Right atrium auricular region (tissue), 2 donors: ENCODE data around the gene FAF1. TPM values are rescaled to one million over a fixed set of nuclear protein-coding genes. Genes with fewer than 3 reads are reported as not detected.
"Not testable (repeated sequence)": the region's sequence is repeated elsewhere in the genome, so short reads cannot be mapped to it uniquely, and the experiment has no call there.

Experiments
- DNase-seq: peaks from one replicate; pipeline ENCODE4 v3.0.0-alpha.2; 2019; ENCODE audit warnings: low spot score
- H3K27ac ChIP-seq, 2 donors: fragments of 200-600 bp; sonication (generic); 1 replicate in 1 of 2; 2 replicates in 1 of 2; pipeline ENCODE4 v1.5.1; 2016 to 2019
- H3K27me3 ChIP-seq, 2 donors: fragments of 200-600 bp; sonication (generic); one replicate each; pipeline versions ENCODE4 v1.5.1 to v1.6.0; 2017 to 2019
- H3K36me3 ChIP-seq: fragments of 200-600 bp; sonication (generic); one replicate; pipeline ENCODE4 v1.5.1; 2016
- H3K4me1 ChIP-seq, 2 donors: fragments of 200-600 bp; sonication (generic); one replicate each; pipeline versions ENCODE4 v1.5.1 to v1.6.0; 2017 to 2019
- H3K4me3 ChIP-seq, 2 donors: fragments of 200-600 bp; sonication (generic); 1 replicate in 1 of 2; 2 replicates in 1 of 2; pipeline ENCODE4 v1.5.1; 2017 to 2019; ENCODE audit warnings: mild to moderate bottlenecking in 1 of 2, moderate library complexity in 1 of 2
- H3K9me3 ChIP-seq, 2 donors: fragments of 200-600 bp; sonication (generic); one replicate each; pipeline ENCODE4 v1.5.1; 2019
- total RNA-seq, 2 donors: library from RNA; depleted of rRNA; stranded (reverse); fragments of >200 nt; gene quantifications; one replicate each; pipeline ENCODE4 v1.1.0, GENCODE V29; 2016
- TF ChIP-seq, protein P1 (sequence below), 2 donors: fragments of 200-600 bp; sonication (generic); IDR thresholded peaks; one replicate each; pipeline ENCODE4 v1.5.1; 2019; ENCODE audit warnings: antibody characterized with exemption in 2 of 2

Gene FAF1
- total RNA-seq, 2 donors from 2014 or later, result 36.1 to 68.8 TPM

DNA sequence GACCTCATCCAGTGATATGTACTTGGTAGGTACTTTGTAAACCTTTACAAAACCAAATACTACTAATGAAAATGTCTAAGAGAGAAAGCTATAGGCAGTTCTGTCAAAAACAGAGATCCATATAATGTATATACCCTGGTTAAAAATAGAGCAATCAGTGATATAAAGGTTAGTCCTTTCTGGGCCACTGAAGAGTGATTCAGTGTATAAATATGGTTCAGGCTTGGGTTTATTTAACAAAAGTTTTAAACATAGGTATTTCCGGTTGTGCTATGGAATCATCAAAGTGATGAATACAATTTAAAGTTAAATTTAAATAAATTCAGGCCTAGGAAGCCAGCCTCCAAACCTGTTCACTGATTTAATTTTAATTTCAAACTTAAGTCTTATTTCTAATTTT is 428.5 kb downstream of the FAF1 start:
- Histone ChIP-seq H3K36me3 (no peaks in the 10 kb centered on the region), H3K4me1 (no peaks in the 10 kb centered on the region), H3K9me3 (no peaks in the 10 kb centered on the region), H3K27me3 (no peaks in the 10 kb centered on the region), H3K4me3 (no peak overlapping the region), H3K27ac (no peak overlapping the region)
- no peak for DNase-seq
- TF ChIP-seq, protein P1, sequence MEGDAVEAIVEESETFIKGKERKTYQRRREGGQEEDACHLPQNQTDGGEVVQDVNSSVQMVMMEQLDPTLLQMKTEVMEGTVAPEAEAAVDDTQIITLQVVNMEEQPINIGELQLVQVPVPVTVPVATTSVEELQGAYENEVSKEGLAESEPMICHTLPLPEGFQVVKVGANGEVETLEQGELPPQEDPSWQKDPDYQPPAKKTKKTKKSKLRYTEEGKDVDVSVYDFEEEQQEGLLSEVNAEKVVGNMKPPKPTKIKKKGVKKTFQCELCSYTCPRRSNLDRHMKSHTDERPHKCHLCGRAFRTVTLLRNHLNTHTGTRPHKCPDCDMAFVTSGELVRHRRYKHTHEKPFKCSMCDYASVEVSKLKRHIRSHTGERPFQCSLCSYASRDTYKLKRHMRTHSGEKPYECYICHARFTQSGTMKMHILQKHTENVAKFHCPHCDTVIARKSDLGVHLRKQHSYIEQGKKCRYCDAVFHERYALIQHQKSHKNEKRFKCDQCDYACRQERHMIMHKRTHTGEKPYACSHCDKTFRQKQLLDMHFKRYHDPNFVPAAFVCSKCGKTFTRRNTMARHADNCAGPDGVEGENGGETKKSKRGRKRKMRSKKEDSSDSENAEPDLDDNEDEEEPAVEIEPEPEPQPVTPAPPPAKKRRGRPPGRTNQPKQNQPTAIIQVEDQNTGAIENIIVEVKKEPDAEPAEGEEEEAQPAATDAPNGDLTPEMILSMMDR (IDR thresholded peaks at IDR 0.05), result no peak

DNA sequence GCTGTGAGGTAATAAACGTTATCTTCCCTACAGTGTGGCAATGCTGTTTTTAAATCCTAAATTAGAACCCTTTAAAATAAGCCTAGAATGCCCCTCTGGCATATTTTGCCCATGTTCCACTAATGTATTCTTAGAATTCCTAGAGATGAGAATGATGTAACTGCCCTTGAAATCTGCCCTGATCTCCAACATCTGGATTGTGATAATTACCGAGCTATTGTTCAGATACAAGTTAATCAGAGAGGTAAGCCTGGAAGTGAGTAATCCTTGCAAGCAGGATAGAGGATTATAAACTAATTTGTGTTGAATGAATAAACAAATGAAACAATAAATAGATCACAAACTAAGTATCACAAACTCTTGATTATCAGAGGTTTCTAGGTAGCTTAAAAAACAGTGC is 429.0 kb downstream of the FAF1 start:
- Histone ChIP-seq H3K4me3 (no peak overlapping the region), H3K36me3 (no peaks in the 10 kb centered on the region), H3K4me1 (no peaks in the 10 kb centered on the region), H3K27me3 (no peaks in the 10 kb centered on the region), H3K27ac (no peak overlapping the region), H3K9me3 (no peaks in the 10 kb centered on the region)
- TF ChIP-seq, protein P1 (IDR thresholded peaks at IDR 0.05), result no peak
- DNase-seq, result no peak

DNA sequence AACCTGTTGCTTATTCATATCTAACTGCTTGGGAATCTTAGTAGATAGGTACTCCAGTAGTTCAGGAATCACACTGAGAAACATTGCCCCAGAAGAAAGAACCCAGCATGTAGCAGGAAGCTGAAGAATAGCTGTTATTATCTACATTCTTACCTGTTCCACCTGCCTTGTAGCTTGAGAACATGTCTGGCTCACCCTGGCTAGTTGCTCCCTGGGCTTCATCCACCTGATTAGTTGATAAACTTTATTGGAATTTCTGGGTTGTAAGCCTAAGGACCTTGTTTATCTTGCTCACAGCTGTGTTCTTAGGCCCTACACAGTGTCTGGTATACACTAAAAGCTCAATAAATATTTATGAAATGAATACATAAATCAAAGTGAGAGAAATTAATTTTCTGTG is 430.6 kb downstream of the FAF1 start:
- H3K4me1 ChIP-seq, result no peaks in the 10 kb centered on the region
- TF ChIP-seq, protein P1 (IDR thresholded peaks at IDR 0.05), result no peak
- no peak for DNase-seq
- H3K4me3 ChIP-seq, result no peak overlapping the region
- H3K27me3 ChIP-seq, result no peaks in the 10 kb centered on the region
- H3K27ac ChIP-seq, result no peak overlapping the region
- no peaks in the 10 kb centered on the region for H3K36me3 ChIP-seq
- H3K9me3 ChIP-seq, result no peaks in the 10 kb centered on the region

DNA sequence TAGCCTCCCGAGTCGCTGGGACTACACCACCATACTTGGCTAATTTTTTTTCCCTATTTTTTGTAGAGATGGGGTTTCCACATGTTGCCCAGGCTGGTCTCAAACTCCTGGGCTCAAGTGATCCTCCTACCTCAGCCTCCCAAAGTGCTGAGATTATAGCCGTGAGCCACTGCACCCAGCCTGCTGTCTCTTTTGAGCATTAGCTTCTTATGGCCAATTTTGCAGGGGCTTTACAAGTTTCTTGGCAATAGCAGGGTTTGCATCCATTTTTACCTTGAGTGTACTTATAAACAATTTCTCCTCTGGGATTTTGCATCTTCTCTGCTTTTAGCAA is 432.1 kb downstream of the FAF1 start:
- peaks cover 0 to 13% of the 10 kb centered on the region in 2 donors for H3K9me3 ChIP-seq
- not testable (repeated sequence) for H3K27me3 ChIP-seq, DNase-seq, H3K36me3 ChIP-seq, H3K4me1 ChIP-seq, H3K4me3 ChIP-seq, H3K27ac ChIP-seq

DNA sequence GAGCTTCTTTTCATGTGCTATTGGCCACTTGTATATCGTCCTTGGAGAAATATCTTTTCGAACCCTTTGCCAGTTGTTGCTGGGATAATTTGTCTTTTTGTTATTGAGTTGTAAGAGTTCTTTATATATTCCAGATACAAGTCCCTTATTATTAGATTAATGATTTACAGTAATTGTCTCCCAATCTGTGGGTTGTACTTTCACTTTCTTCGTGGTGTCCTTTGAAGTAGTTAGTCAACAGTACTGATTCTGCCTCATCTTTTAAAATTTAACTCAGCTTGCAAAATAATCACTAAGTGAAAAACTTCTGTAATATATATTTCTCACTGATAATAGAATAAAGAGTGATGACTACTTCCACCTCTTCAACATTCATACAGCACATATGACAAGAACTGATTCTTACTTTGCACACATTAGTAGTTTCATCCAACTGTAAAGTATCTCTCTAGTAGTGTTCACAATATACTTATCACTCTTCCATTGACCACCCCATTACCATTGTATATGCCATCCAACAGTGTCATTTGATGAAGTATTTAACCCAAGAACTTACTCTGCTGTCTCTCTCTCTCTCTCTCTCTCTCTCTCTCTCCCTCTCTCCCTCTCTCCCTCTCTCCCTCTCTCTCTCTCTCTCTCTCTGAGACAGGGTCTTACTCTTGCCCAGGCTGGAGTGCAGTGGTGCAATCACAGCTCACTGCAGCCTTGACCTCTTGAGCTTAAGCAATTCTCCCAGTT is 432.6 kb downstream of the FAF1 start:
- TF ChIP-seq, protein P1 (IDR thresholded peaks at IDR 0.05), result no peak
- Histone ChIP-seq H3K27me3 (no peaks in the 10 kb centered on the region), H3K4me1 (no peaks in the 10 kb centered on the region), H3K9me3 (peaks cover 0 to 14% of the 10 kb centered on the region in 2 donors), H3K4me3 (no peak overlapping the region), H3K36me3 (no peaks in the 10 kb centered on the region), H3K27ac (no peak overlapping the region)
- no peak for DNase-seq

DNA sequence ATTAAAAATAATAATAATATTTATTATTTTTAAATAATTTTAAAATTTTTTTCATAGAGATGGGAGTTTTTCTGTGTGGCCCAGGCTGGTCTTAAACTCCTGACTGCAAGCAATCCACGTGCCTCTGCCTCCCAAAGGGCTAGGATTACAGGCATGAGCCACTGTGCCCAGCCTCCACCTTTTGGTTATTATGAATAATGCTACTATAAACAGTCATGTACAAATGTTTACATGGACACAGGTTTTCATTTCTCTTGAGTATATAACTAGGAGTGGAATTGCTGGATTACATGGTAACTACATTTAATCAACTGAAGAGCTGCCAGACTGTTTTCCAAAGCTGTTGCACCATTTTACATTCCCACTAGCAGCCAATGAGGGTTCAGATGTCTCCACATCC is 433.6 kb downstream of the FAF1 start:
- Histone ChIP-seq H3K9me3 (peaks cover 0 to 14% of the 10 kb centered on the region in 2 donors), H3K4me1 (no peaks in the 10 kb centered on the region), H3K27me3 (no peaks in the 10 kb centered on the region), H3K4me3 (no peak overlapping the region), H3K36me3 (no peaks in the 10 kb centered on the region), H3K27ac (no peak overlapping the region)
- DNase-seq, result no peak
- TF ChIP-seq, protein P1 (IDR thresholded peaks at IDR 0.05), result no peak
